H4 (cell line): ENCODE data around the gene TMEM240. TPM values are rescaled to one million over a fixed set of nuclear protein-coding genes. Genes with fewer than 3 reads are reported as not detected.
"Not testable (repeated sequence)": the region's sequence is repeated elsewhere in the genome, so short reads cannot be mapped to it uniquely, and the experiment has no call there.

Source experiments
- DNase-seq: peaks from one replicate; pipeline ENCODE4 v3.0.0-alpha.2; 2015; ENCODE audit warnings: low spot score
- total RNA-seq: library from RNA; depleted of rRNA; stranded (reverse); fragments of >200 nt; shearing (Covaris generic); gene quantifications from 2 replicates; pipeline ENCODE4 v1.2.3, GENCODE V29; 2014

TMEM240 gene
- total RNA-seq, 1 experiment from 2014 or later, result not detected

GRCh38 chr1:1524750-1525383, 15.6 kb downstream of the TMEM240 start:
- DNase-seq, result not testable (repeated sequence)

DNA sequence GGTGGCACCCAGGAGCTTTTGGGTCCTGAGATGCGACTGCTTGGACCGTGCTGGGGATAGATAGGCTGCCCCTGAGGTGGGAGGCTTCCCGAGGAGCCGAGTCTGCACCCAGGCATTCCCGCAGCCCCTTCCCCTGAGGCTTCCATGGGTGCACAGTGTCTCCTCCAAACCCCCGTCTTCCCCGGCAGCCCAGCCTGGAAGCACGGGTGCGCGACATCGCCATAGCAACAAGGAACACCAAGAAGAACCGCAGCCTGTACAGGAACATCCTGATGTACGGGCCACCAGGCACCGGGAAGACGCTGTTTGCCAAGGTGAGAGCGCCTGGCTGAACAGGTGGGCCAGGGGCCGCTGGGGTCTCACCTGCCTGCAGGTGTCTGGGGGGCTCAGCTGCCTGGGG, 16.8 kb downstream of the TMEM240 start:
- not testable (repeated sequence) for DNase-seq

DNA sequence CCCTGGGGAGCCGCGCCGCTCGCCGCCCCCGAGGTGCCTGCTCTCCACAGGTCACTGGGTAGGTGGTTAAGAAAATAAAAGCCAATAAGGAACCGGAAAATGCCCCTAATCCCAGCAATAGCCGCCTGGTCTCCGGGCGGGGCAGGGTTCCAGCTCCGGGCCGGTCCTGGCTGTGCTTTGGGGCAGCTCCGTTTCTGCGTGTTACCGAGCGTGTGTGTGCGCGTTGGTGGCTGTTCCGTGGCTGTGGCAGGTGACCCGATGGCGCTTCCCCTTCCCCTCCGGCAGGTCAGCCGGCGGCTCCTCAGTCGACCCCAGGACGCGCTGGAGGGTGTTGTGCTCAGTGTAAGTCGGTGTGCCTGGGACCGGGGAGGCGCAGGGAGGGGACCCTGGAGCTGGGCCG, 17.2 kb downstream of the TMEM240 start:
- not testable (repeated sequence) for DNase-seq

GRCh38 chr1:1522536-1522935, 17.9 kb downstream of the TMEM240 start:
- not testable (repeated sequence) for DNase-seq

DNA sequence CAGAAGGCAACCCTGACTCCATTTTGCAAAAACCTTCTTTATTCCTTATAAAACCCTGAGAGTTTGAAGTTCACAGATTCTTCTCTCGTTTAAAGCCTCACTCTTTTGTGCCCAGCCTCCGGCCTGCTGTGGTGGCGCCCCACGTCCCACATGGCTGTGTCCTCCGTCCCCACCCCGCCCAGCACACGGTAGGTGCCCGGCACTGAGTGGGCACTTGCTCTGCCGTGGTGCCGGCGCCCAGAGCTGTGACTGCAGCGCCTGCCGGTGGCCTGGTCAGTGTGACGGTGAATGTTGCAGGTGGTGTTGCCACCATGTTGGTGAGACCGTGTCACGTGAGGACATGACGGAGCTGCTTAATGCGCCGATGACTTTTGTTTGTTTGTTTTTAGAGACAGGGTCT, 19.1 kb downstream of the TMEM240 start:
- DNase-seq, result no peak

DNA sequence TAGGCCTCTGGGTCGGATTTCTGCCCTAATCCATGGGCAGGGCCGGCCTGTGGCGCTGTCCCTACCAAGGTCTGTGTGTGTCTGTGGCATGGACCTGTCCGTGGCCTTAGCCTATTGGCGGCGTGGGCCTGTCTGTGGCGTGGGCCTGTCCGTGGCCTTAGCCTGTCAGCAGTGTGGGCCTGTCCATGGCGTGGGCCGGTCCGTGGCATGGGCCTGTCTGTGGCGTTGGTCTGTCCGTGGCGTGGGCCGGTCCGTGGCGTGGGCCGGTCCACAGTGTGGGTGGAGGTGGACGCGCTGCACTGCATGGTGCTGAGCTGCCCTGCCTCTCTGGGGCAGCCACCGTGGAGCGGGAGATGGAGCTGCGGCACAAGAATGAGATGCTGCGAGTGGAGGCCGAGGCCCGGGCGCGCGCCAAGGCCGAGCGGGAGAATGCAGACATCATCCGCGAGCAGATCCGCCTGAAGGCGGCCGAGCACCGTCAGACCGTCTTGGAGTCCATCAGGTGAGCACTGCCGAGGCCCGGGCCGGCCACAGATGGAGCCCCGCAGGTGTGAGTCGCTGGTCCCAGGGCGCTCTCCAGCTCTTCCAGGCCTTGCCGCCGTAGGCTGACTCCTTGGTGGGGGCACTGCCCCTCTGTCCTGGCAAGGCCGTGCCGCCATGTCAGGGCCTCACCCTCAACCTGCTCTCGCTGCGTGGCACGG, 20.5 kb downstream of the TMEM240 start:
- DNase-seq, result not testable (repeated sequence)

- not testable (repeated sequence) for DNase-seq
These were observed 21.8 kb downstream of the TMEM240 start for GRCh38 chr1:1518621-1519007.

DNA sequence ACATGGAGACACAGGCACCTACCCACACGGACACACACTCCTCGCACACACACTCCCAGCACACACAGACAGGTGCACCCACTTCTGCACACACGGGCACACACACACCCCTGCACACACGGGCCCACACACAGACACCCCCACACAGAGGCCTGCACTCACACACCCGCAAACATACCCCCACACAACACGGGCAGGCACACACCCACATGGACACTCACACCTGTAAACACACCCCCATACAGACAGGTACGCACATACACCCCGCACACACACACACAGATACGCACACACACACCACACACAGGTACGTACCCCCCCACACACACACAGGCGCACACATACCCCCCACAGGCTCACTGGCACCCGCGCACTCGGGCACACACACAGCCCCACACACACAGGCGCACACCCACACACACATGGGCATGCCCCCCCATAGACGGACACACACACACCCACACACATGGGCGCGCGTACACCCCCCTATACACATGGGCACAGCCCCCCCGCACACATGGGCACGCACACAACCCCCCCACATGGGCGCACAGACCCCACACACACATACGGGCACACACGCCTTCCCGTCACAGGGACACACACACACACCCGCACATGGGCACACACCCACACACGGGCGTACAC, 22.3 kb downstream of the TMEM240 start:
- DNase-seq, result no peak

GRCh38 chr1:1516923-1517322, 23.5 kb downstream of the TMEM240 start:
- DNase-seq, result not testable (repeated sequence)

DNA sequence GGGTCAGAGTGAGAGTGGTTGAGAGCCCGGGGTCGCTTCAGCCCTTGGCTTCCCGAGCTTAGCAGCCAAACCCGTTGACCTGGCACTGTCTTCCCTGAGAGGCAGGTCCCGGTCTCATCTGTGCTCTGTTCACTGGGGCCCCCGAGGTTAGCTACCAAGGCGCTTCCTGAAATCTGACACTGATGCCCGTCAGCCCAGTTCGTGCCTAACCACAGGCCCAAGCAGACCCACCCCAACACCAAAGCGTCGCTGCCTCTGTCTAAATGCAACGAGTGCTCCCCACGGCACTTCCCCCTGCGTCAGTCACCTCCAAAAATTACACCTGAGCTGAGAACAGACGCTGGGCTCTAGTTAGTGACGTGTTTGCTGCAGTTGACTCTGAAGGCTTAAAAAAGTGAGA, 26.0 kb downstream of the TMEM240 start:
- not testable (repeated sequence) for DNase-seq

DNA sequence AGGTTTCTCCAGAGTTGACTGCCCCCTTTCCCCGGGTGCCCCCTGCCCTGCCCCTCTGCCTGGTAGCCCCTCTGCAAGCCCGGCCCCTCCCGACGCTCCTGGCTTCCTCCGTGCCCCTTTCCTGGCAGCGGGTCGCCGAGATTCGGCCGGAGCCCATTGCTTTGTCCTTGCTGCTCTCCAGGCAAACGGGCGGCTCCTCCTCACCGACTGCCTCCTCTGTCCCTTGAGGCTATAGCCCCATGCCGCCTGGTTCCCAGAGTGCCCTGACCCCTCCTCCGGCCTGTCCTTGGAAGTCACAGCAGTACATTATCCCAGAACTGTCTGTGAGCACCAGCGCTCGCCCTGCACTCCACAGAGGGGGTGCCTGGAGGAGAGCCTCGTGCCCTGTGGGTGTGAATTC, 26.7 kb downstream of the TMEM240 start:
- not testable (repeated sequence) for DNase-seq

GRCh38 chr1:1512425-1512824, 28.0 kb downstream of the TMEM240 start:
- DNase-seq, result not testable (repeated sequence)

GRCh38 chr1:1511533-1512285, 28.7 kb downstream of the TMEM240 start, which contains the start of gene ATAD3A:
Gene ATAD3A, plus strand, starts transcription at chr1:1512162. Its CDS starts 107 bp downstream, at chr1:1512269.
- DNase-seq, result peak; percentile 99

GRCh38 chr1:1510912-1511532, 29.4 kb downstream of the TMEM240 start:
- DNase-seq, result no peak

DNA sequence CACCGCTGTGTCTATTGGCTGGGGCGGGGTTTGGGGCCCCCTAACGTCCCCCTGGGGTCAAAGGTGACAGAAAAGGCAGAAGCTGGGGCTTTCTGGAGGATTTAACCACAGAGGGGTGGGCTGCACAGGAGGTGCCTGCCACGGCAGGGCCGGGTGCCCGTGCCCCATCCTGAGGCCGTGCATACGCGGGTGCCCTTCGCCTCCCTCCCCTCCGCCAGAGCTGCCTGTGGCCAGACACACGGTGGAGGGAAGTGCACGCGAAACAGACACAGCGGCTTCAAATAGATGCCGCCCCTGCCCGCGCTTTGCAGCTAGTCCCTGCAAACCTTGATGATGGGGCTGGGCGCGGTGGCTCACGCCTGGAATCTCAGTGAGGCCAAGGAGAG, 31.0 kb downstream of the TMEM240 start:
- not testable (repeated sequence) for DNase-seq

- DNase-seq, result not testable (repeated sequence)
These were observed 31.5 kb downstream of the TMEM240 start for GRCh38 chr1:1508775-1509464.

DNA sequence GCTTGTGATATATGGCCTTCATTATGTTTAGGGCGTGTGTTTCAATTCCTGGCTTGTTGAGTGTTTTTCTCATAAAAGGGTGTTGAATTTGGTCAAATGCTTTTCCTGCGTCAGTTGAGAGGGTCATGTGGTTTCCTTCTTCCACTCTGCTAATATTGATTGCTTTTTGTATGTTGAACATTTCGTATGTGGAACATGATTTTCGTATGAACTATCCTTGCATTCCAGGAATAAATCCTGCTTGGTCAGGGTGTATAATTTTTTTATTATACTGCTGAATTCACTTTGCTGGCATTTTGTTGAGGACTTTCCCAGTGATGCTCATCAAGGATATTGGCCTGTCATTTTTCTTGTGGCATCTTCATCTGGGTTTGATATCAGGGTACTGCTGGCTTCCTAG, 33.1 kb downstream of the TMEM240 start:
- no peak for DNase-seq

DNA sequence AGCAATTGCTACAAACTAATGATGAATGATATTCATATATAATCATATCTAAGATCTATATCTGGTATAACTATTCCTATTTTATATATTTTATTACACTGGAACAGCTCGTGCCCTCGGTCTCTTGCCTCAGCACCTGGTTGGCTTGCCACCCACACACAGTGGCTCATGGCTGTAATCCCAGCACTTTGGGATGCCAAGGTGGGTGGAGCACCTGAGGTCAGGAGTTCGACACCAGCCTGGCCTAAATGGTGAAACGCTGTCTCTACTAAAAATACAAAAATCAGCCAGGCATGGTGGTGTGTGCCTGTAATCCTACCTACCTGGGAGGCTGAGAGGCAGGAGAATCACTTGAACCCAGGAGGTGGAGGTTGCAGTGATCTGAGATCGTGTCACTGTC, 34.6 kb downstream of the TMEM240 start:
- DNase-seq, result not testable (repeated sequence)

GRCh38 chr1:1505366-1505798, 35.0 kb downstream of the TMEM240 start:
- not testable (repeated sequence) for DNase-seq

- peak; percentile 43 for DNase-seq
These were observed 35.6 kb downstream of the TMEM240 start for GRCh38 chr1:1504777-1505365.
